Fibroblast of peridontal ligament (primary cell): Measurements from ENCODE around the gene KIZ.

Source experiments
- DNase-seq: peaks from one replicate; pipeline ENCODE4 v3.0.0-alpha.2; 2010; ENCODE audit errors: extremely low read depth

Gene KIZ

DNA sequence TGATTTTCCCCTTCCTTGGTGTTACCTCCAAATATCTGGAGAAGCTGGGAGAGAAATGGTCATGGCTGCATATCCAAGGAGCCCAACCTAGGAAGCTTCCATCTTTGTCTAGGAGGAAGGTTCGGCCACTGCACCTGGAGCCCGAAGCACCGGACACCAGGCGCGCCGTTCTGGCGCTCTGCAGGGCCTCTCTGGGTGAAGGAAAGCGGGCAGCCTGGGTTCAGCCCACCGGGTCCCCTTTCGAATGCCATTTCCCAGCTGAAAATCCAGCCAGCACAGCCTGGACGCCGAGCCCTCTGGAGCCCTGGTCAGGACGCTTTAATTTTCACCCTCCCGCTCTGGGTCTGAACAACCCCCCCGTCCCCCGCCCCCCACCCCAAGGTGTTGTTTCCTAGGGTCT is 21.0 kb upstream of the KIZ start:
- no peak for DNase-seq

DNA sequence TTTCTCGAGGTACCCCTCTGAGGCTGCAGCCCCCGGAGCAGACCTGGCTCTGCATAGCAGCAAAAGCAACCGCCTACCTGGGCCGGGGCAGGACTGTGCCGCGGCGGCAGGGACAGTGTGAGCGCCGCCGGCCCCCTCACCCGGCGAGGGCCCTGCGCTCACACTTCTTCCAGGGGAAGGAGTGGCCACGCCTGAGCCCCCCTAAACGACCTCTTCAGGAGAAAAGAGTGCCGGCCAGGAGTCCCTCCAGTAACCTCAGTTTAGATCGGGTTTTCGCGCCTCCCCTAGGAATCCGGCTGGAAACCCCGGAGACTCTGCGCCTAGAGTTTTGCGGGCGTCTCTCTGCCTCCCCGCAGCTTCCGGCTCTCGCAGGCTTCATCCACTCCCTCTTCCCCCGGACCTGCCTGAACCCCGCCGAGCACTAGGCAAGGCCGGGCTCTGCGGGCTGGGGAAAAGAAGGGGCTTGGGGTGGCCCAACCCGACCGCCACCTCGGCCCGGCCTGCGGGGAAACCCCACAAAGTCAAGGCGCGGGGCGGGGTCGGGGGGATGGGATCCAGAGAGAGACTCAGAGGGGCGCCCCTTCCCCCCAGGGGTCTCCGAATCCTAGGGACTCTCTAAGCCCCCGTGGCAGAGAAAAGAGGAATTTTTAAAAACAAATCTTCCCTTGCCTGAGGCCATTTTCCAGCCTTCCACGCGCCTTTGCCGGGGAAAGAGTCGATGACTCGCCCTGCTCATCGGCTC is 20.3 kb upstream of the KIZ start:
- no peak for DNase-seq

DNA sequence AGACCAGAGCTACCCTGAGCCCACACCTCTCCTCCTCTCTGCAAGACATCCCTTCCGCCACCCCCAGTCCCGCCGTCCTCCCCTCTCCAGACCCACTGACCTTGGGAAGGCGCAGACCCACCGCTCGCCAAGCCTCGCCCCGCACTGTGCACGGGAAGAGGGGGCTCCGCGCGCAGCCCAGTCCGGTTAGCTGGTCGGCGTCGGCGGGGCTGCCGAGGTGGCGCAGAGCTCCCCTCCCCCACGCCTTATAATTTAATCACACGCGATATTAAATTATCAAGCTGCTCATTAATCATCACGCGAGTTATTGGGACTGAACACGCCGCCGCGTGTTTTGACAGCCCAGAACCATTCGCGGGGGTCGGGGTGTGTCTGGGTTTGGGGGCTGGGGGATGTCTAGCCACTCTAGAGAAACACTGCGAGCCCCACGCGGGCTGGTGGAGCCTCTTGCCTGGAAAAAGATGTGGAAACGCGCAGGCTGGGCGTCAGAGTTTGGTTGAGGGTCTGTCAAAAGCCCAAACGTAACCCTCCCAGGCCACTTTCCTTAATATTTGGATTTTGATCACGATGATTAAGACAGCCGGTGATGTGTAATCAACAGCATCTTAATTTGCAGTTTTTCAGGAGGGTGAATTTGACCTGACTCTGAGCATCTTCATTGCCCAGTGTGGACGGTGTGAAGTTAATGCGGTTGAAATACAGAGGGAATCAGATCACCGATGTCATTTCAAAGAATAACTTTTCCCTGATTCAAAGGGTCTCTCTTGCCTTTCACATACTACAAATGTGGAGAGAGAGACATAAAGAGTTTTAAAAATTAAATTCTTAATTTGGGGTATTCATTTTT is 19.5 kb upstream of the KIZ start, which contains the start of gene LINC00237:
LINC00237 (minus strand) TSS at position 188 of the 847 bp plus-strand sequence.
- no peak for DNase-seq

DNA sequence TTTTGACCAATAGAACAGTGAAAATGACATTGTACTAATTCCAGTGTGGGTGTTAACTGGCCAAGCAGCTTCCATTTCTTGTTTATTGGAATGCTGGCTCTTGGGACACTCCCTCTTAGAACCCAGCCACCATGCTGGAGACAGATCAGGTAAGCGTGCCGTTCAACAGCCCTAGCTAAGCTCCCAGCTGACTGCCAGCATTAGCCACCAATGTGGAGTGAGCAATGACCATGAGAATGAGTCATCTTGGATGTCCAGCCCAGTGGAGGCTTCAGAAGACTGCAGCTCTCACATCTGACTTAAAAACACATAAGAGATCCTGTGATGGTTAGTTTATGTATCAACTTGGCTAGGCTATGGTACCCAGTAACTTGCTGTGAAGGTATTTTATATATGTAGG is 16.7 kb upstream of the KIZ start:
- DNase-seq, result no peak

DNA sequence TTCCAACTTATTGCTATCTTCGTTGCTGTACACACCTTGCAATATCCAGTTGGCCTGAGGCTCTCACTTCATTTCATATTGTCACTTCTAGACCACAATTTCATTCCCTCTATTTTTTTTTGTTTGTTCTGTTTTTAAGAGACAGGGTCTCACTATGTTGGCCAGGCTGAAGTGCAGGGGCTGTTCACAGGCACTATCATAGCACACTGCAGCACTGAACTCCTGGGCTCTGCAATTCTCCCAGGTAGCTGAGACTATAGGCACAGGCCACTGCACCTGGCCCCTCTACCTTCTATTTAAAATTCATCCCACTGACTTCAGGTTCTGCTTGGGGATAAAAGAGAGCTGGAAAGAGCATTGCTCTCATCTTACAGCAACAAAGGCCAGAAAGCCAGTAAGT is 15.1 kb upstream of the KIZ start:
- no peak for DNase-seq

DNA sequence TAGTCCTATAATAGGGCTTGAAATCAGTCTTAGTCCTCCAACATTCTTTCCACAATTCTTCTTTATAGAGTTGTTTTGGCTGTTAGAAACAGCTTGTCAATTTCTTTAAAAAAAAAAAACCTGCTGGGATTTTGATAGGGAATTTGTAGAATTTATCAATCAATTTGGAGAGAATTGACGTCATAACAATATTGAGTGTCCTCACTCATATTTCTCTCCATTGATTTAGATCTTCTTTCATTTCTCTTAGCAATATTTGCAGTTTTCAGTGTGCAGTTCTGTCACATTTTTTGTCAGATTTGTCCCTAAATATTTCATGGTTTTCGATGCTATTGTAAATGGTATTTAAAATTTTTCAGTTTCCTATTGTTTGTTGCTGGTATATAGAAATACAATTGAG is 14.5 kb upstream of the KIZ start:
- DNase-seq, result no peak

DNA sequence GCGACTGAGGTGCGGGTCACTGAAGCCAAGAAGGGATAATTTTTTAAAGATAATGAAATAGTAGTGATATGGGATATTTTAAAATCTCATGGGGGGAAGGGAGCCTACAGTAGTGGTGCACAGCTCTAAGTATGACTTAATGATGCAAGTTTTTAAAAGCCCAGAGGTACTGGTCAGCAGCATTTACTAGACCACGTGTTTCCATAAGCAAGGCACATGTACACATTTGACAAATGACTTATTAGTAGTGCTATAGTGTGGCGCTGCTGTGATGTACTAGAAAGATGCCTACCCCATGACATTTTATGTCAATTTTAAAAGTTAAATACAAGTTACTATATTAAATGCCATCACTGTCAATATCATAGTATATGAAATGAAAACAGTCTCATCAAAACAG is 12.2 kb upstream of the KIZ start:
- DNase-seq, result no peak

DNA sequence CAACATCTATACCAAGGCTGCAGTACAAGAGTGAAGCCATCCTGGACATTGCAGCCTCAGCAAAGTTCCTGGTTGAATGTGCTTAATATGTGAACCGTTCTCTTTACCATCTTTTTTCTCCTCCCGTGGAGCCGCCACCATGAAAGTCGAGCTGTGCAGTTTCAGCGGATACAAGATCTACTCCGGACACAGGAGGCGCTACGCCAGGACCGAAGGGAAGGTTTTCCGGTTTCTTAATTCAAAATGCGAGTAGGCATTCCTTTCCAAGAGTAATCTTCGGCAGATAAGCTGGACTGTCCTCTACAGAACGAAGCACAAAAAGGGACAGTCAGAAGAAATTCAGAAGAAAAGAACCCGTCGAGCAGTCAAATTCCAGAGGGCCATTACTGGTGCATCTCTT is 11.3 kb upstream of the KIZ start:
- no peak for DNase-seq

DNA sequence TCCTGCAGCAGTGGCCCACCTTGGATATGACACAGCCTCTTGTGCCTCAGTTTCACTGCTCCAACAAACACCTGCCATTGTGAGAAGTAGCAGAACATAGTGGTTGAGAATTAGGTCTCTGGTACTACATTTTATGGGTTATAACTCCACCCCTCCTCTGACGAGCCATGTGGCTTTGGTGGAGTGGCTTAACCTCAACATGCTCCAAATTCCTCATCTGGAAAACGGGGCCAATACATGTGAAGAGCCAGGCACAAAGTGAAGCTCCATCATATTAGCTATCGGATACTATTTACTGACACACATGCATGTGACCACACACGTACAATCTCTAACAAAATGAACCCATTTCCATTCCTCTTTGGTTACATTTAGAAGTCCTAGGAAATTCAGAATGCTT is 8.4 kb upstream of the KIZ start:
- DNase-seq, result no peak

DNA sequence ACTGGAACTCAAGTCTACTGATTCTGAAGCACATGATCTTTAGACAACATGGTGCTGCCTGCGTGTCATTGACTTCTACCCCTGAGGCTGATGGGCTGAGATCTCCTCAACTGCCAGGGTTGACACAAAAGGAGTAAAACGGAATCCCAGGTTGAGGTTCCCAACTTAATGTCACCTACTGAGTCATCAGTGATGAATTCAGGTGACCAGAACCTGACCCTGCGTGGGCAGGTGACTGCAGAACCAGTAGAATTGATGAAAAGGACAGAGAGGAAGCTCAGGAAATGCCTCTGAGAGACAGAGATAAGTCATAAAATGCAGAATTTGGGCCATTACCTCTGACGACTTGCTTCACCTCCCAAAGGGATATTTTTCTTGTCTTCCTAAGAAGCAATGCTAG is 7.7 kb upstream of the KIZ start:
- DNase-seq, result no peak

DNA sequence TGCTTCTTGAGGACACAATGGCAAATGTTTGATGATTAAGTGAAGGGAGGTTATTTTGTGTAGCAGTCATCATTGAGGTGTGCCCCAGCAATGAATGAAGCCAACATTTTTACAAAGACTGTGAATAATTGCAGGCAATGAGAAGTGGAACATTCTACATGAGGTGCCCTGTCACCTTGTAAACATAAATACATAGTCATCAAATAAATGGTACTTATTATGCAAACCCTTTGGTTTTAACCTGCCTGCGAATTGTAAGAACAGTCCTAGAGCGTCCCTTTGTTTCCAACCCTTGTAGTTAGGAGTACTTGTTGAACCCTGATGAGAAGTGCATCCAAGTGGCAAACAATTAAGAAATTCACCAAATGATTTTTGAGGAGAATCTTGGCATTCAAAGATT is 7.1 kb upstream of the KIZ start:
- DNase-seq, result no peak

DNA sequence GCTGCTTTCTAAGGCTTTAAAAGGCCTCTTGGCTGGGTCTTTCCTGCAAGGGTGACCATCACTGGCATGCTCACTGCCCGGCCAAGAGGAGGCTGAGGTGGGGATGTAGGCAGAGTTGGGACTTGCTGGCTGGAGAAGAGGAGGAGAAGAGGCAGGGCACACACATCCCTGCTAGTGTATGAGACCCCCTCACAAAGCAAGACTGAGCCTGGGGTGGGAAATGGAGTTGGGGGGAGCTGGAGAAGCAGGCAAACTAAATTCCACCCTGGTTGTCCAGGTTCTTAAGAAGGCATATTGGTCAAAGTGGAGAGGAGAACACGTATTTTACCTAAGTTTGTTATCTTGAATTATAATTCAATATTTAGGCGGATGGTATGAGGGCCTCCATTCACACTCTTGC is 1.7 kb upstream of the KIZ start:
- no peak for DNase-seq

DNA sequence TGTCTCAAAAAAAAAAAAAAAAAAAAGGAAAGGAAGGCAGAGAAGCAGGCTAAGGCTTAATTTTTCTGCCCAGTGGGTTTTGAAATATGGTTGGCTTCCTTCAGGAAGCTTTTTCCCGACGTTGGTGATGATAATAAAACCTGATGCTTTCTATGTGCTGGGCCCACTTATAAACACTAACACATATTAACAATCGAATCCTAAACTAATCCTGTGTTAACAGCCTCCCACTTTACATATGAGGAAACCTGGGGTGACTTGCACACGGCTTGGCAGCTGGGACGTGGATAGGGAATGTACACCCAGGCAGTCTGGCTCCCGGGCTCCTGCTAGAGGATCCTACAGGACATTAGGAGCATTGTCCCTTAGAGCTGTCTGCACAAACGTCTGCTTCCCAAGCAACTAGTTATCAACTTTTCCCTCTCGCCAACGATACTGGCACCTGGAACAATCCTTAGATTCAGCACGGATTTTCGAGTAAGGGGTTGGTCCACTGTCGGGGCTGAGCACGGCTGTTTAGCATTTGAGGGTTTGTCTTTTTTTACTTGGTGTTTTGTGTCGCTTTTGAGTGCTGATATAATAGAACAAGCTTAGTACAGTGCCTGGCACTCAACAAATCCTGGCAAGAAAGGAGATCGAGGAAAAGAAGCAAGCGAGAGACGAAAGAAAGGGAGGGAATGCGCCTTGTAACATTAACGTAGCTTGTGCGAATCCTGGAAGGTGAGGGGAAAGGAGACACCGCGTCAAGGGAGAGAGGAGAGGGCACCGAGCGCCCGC is 622 bp upstream of the KIZ start:
- peak; percentile 49 for DNase-seq

DNA sequence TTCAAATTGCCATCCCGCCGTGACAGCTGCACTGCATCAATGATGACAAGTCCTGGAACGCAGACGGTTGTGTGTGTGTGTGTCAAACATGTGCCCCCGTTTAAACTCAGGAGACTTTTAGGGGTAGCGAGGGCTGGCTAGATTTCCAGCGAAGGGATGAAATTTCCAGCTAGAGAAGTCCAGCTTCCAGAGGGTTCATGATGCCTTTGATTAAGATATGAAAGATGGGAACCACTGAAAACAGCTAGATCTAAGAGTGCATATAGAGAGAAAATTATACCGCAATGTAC is 644 bp downstream of the KIZ start:
- peak; percentile 24 for DNase-seq

DNA sequence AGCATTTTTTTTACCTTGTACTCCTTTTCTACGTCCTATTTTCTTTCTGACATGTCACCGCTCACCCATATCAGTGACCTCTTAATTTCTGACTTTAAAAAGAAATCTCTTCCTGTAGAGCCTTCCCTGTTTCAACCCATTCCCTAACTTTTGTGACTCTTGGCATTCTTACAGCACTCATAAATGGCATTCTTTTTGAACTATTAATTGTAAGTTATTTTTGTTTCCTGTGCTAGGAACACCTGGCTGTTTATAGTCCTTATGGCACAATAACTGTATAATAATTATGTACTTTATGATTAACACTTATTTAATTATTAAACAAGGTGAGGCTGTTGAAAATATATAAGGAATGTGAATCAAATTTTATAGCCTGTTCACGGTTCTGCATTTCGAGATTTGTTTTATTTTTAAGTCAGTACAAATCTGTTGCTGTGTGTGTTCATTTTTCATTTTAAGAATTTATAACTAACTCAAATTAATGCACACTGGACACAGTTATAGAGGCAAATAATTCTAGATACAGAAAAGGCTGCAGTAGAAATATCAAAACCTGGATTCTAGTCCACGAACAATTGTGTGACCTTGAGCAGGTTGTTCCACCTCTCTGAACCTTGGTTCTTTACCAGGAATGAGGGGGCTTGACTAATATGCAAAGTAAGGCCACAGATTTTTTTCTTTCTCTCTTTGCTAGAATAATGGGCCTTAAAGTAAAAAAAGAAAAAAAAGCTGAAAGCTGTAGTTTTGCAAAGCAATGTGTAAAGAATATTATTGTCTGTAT is 1.5 kb downstream of the KIZ start:
- DNase-seq, result no peak

DNA sequence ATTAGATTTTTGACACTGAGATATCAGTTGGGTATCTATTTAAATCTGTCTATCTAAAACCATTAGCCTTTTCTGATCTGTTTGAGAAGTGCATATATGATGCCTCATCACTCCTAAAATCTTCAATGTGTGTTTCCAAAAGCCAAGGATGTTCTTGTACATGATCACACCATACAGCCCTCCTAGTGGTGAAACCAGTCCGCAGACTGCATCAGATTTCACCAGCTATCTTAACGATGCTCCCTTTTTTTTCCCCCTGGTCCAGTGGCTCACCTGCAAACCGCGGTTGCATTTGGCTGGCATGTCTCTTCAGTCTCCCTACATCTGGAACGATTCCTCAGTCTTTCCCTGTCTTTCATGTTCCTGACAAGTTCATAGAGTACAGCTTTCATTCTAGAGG is 4.0 kb downstream of the KIZ start:
- no peak for DNase-seq

DNA sequence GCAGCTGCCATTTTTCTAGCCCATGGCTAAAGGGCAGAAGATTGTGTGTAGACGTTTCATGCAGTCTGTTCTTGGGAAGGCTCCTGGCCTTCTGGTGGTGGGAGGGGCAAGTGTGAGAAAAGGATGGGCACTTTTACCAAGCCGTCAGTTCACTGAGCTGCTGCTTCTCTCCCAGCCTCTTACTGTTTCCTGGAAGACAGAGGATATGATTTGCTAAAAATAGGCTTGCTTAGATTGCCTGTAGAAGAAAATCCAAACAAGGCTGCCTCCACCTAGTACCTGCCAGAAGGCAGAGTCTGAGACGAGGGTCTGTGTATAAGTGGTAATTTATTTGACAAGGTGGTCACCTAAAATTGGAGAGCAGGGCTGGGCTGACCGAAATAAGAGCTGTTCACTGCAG is 7.5 kb downstream of the KIZ start:
- DNase-seq, result no peak

DNA sequence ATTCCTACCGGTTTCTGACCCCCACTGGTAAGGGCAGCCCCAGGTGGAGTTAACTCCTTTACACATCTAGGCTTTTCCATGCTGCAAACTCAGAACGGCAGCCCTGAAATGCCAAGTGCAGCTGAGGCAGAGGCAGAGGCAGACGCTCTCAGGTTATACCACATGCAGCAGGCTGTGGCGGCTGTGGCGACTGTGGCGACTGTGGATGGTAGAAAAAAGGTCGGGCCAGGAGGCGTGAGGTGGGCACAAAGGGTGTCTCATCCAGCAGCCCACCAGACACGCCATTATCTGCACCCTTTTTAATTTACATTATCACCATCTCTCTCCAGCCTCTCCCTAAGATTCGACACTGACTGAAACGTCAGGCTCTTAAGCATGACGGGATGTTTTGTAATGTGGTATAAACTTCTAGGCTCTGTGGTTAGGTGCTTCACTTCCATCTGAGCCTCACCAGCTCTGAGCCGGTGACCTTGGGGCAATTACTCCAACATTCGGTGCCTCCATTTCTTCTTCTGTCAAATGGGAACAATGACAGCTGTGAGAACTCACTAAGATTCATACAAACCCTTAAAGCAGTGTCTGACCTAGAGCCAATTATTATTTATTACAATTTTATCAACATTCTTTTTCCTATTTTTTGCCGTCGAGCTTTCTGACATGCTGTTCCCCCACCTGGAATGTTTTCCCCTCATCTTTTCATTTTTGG is 8.2 kb downstream of the KIZ start:
- no peak for DNase-seq

DNA sequence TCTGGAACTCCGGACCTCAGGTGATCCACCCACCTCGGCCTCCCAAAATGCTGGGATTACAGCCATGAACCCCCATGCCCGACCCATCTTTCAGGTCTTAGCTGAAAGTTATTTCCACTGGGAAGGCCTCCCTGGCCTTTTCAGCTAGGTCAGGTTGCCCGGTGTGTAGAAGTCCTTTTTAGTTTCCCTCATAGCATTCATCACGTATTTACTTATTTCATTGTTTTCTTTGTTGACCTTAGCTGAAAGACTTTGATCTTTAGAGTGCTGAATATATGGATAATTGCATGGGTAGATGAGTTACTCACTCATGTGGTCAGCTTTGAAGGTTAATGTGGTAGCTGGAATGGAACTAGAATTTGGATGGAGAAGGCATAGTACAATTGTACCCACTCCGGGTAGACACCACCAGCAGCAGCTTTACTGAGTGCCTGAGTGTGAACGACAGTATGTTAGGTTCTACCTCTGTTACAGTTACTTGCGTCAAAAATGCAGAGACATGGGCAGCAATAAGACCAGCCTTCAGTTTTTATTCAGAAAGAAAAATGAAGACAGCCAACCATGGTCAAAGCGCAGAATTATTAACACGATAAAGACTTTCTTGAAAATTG is 9.1 kb downstream of the KIZ start:
- no peak for DNase-seq

DNA sequence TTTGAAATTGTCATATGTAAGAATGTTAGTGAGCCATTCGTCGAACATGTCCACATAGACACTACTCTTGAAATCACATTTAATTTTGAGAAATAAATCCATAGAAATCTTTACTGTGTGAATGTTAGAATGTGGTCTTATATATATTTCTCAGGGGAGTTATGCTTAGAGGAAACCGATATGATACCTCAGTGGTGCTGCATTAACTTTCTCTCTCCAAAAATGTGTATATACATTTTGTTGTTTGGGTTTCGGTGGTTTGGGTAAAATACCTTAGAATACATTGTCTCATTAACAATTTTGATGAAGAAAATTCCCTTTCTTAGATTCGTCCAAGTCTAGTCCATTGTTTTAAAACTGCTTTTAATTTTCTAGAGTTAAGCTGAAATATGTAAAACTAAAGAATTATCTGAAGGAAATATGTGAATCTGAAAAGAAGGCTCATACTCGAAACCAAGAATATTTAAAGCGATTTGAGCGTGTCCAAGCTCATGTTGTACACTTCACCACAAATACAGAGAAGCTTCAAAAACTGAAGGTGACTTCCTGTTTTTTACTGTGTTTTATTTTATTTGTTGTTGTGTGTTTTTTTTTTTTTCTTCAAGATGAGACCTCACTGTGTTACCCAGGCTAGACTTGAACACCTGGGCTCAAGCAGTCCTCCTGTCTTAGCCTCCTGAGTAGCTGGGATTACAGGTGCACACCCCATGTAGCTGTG is 10.3 kb downstream of the KIZ start:
- no peak for DNase-seq
